WI38 (cell line): ENCODE measurements around the gene FGF8.

Experiments used
- H3K4me3 ChIP-seq: 2 replicates; pipeline ENCODE4 v1.5.1; 2011; ENCODE audit warnings: low read depth, mild to moderate bottlenecking, control low read depth, low read length
- TF ChIP-seq, protein P1 (sequence below): IDR thresholded peaks from 2 replicates; pipeline ENCODE4 v1.5.1; 2012; ENCODE audit warnings: low read depth, mild to moderate bottlenecking, control low read depth, low read length

The FGF8 gene

DNA sequence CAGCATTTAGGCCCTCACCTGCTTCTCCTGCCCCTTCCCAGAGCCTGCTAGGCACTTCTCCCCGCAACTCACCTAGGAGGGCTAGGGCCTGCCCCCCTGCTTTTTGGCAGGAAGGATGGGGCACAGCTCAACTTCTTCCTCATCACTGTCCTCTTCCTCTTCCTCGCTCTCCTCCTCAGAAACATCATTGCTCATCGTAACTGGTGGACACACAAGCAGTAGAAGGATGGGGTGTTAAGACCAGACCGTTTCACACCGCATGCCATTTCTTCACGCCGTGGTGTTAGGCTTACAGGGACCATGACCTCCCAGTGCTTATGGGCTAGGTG lies 5.7 kb upstream of the FGF8 start:
- no peak overlapping the region; the same call in 1 of the 2 replicates for H3K4me3 ChIP-seq
- TF ChIP-seq, protein P1, sequence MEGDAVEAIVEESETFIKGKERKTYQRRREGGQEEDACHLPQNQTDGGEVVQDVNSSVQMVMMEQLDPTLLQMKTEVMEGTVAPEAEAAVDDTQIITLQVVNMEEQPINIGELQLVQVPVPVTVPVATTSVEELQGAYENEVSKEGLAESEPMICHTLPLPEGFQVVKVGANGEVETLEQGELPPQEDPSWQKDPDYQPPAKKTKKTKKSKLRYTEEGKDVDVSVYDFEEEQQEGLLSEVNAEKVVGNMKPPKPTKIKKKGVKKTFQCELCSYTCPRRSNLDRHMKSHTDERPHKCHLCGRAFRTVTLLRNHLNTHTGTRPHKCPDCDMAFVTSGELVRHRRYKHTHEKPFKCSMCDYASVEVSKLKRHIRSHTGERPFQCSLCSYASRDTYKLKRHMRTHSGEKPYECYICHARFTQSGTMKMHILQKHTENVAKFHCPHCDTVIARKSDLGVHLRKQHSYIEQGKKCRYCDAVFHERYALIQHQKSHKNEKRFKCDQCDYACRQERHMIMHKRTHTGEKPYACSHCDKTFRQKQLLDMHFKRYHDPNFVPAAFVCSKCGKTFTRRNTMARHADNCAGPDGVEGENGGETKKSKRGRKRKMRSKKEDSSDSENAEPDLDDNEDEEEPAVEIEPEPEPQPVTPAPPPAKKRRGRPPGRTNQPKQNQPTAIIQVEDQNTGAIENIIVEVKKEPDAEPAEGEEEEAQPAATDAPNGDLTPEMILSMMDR, result no peak

DNA sequence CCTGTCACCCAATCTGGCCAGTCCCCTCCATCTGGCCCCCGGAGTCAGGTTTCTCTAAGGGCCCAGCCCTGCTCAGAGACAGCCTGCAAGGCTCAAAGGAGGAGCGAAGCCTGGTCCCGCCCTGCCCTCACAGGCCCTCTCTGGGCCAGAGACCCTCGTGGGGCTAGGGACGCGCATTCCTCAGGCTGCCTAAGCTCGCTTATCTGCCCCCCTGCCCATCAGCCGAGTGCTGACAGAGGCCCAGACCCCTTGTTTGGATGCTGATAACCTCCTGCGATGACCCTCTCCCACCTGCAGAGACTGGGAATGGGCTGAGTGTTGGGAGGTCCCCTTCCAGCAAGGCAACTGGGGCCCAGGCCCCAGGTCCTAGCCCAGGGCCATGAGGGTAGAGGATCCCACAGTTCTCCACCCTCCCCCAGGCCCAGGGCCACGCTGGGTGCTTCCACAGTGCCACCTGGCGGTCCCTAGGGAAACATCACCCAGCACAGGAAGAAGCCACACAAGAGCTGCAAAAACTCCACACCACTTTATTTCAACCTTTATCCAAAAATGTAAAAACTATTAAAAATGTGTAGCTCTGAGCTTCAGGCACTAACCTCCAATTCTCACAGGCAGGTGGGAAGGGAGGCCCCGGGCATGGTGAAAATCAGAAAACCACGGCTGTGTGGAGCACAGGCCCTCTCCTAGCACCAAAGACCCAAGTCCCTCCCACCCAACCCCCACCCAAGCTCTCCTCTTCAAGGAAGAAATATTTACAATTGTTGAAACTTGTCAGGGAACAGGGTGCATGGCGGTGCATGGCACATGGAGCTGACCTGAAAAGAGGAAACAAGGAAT lies 5.1 kb upstream of the FGF8 start:
- no peak overlapping the region for H3K4me3 ChIP-seq
- TF ChIP-seq, protein P1, result peak; percentile 93

DNA sequence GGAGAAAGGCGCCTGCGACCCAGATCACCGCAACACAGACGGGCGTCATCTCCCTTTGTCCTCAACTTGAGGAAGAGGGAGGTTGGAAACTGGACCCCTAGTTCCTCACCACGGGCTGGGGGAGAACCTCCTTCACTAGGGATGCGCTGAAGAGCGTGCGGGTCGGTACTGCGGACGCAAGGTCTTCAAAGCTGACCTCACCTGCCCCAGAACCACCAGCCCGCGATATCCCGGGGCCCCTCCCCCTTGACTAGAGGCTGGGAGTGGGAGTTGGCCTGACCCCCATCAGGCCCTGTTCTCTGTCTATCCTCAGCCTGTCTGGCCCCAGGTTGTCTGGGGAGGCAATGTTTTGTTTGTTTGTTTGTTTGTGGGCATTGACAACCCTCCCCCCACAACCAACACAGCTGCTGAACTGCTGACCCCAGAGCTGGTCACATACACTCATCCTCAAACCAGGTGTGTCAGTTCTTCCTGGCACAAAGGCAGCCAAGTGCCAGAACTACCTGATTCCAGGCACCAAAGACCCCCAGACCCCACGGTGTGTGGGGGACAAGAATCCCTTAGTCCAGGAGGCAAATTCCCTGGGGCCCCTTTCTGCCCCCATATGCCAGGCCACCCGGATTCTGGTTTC lies 4.4 kb upstream of the FGF8 start:
- TF ChIP-seq, protein P1, result no peak; the same call in 1 of the 2 replicates
- no peak overlapping the region for H3K4me3 ChIP-seq

DNA sequence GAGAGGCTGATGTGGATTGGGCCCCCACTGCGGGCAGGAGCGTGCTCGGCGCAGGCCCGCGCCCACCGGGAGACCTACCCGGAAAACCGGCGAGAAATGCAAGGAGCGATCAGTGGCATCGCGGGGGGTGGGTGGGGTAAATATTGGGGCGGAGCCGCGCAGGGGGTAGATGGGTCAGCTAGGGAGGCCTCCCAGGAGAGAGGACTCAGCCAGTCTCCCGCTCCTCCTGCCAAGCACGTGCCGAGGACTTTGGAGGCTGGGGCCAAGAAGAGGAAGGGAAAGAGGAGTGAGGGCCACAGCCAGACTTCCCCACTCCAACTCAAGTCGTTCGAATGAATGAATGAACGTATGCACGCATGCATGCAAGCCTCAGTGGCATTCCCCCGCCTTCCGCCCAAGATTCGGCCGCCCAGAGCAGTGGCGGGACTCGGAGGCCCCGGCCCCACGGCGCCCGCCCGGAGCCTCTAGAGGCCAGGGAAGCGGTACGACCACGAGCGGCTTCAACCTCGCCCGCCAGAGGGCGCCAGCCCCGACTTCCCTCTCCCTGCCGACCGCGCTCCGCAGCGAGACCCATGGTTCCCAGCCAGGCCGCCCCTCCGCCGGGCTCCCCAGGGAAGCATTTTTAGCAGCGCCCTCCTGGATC lies 3.8 kb upstream of the FGF8 start:
- H3K4me3 ChIP-seq, result no peak overlapping the region
- TF ChIP-seq, protein P1, result peak; percentile 55

DNA sequence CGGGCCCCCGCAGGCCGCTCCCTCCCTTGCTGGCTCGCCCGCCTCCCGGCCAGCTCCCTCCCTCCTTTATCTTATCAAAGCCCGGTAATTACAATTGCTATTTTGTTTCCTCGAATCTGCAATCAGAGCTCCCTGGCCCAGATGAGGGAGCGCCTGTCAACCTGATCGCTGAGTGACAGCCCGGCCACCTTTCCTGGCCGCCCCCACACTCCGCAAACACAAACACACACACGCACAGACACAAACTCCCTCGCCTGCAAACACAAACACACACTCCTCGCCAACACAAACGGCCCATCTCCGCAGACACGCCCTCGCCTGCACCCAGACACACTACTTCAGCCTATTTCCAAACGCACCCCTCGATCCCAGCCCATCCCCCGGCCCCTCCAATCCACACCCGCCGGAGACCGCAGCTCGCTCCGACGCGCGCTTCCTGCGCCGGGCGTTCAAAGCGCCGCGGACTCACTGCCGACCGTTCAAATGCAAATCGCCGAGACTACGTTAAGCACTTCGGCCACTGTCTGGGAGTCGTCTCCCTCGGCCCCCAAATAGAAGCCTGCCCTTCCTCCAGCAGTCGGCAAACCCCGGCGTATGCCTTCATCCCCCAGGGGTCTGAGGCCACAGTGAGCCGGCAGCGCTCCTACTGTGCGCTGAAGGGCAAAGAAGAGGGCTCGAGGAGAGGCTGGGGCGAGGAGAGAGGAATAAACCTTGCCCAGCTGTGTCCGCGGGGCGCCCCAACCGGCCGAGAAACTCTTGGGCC lies 3.0 kb upstream of the FGF8 start:
- no peak overlapping the region for H3K4me3 ChIP-seq
- TF ChIP-seq, protein P1, result no peak

DNA sequence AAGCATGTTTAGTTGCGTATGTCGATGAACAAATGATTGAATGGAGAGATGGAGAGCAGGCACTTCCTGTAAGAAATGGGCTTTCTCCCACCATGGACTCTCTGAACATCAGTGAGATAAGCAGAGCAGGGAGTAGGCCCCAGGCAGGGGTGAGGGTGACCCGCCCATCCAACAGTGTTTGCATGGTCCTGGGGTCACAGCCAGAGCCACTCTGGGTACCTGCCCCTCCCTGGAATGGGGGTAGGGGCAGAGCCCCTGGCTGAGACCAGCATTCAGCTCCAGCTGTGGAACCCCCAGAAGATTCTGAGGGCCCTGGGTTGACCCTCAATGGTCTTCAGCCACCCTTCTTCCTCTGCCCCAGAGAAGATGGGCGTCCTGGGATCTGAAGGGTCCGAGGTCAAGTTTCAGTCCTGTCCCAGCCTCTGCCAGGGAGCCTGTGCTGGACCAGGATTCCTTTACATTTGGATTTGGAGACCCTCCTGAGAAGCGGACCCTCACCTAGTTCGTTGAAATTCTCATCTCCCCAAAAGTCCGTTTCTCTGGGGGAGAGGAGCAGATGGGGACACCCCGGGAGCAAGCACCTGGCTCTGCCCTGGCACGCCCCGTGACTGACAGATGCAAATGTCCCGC lies 2.4 kb upstream of the FGF8 start:
- H3K4me3 ChIP-seq, result no peak overlapping the region
- TF ChIP-seq, protein P1, result no peak
